Measurements from ENCODE around the gene KAT6B.

- no peak for TF ChIP-seq ZBTB8A (tag by site-specific recombination; IDR thresholded peaks at IDR 0.05)
- TF ChIP-seq KLF16 (tag by site-specific recombination; IDR thresholded peaks at IDR 0.05) = no peak
- no peak for TF ChIP-seq CTCF (tag by site-specific recombination; IDR thresholded peaks at IDR 0.05)
- no peak for TF ChIP-seq ZNF585B (tag by site-specific recombination; IDR thresholded peaks at IDR 0.05)
- TF ChIP-seq ZNF133 (tag by site-specific recombination; IDR thresholded peaks at IDR 0.05) = no peak
Measured at GRCh38 chr10:74991435-74991834, 165.0 kb downstream of the KAT6B start.

Measured in HEK293 (cell line).